ENCODE results near the gene EML1. TPM values are rescaled to one million over a fixed set of nuclear protein-coding genes. Genes with fewer than 3 reads are reported as not detected.

EML1 gene
- total RNA-seq, 1 experiment from 2014 or later: 5.4 TPM

- in situ Hi-C loops (cut with HindIII; ENCODE audit: low pct_unique_long_range_greater_than_20kb, low sequenced_read_pairs): no loop called here
- no peak for DNase-seq (ENCODE audit: low read depth)
Observed at GRCh38 chr14:99773521-99774497, 19.4 kb upstream of the EML1 start.

GRCh38 chr14:99774556-99775307 is 18.5 kb upstream of the EML1 start:
- no peak for DNase-seq (ENCODE audit: low read depth)
- in situ Hi-C loops (cut with HindIII; ENCODE audit: low pct_unique_long_range_greater_than_20kb, low sequenced_read_pairs): no loop called here

- no peak for DNase-seq (ENCODE audit: low read depth)
- in situ Hi-C loops (cut with HindIII; ENCODE audit: low pct_unique_long_range_greater_than_20kb, low sequenced_read_pairs): no loop called here
Observed at GRCh38 chr14:99775351-99775750, 17.9 kb upstream of the EML1 start.

GRCh38 chr14:99777951-99778350 is 15.3 kb upstream of the EML1 start:
- DNase-seq (ENCODE audit: low read depth): no peak
- in situ Hi-C loops (cut with HindIII; ENCODE audit: low pct_unique_long_range_greater_than_20kb, low sequenced_read_pairs): no loop called here

GRCh38 chr14:99779751-99780150 is 13.5 kb upstream of the EML1 start:
- peak; percentile 29 for DNase-seq (ENCODE audit: low read depth)
- in situ Hi-C loops (cut with HindIII; ENCODE audit: low pct_unique_long_range_greater_than_20kb, low sequenced_read_pairs): no loop called here

GRCh38 chr14:99780690-99781089 is 12.5 kb upstream of the EML1 start:
- no peak for DNase-seq (ENCODE audit: low read depth)

GRCh38 chr14:99781091-99781490 is 12.1 kb upstream of the EML1 start:
- DNase-seq (ENCODE audit: low read depth): no peak
- in situ Hi-C loops (cut with HindIII; ENCODE audit: low pct_unique_long_range_greater_than_20kb, low sequenced_read_pairs): no loop called here

More at GRCh38 chr14:99780690-99781089, 12.5 kb upstream of the EML1 start:
- in situ Hi-C loops (cut with HindIII; ENCODE audit: low pct_unique_long_range_greater_than_20kb, low sequenced_read_pairs): no loop called here

- no peak for DNase-seq (ENCODE audit: low read depth)
- in situ Hi-C loops (cut with HindIII; ENCODE audit: low pct_unique_long_range_greater_than_20kb, low sequenced_read_pairs): no loop called here
Observed at GRCh38 chr14:99781853-99782610, 11.2 kb upstream of the EML1 start.

- DNase-seq (ENCODE audit: low read depth): no peak
- in situ Hi-C loops (cut with HindIII; ENCODE audit: low pct_unique_long_range_greater_than_20kb, low sequenced_read_pairs): no loop called here
Observed at GRCh38 chr14:99784508-99784907, 8.7 kb upstream of the EML1 start.

GRCh38 chr14:99785426-99785825 is 7.8 kb upstream of the EML1 start:
- in situ Hi-C loops (cut with HindIII; ENCODE audit: low pct_unique_long_range_greater_than_20kb, low sequenced_read_pairs): no loop called here

GRCh38 chr14:99786511-99786989 is 6.7 kb upstream of the EML1 start:
- in situ Hi-C loops (cut with HindIII; ENCODE audit: low pct_unique_long_range_greater_than_20kb, low sequenced_read_pairs): no loop called here
- DNase-seq (ENCODE audit: low read depth): no peak

More at GRCh38 chr14:99785426-99785825, 7.8 kb upstream of the EML1 start:
- DNase-seq (ENCODE audit: low read depth): no peak

GRCh38 chr14:99788713-99789112 is 4.5 kb upstream of the EML1 start:
- no peak for DNase-seq (ENCODE audit: low read depth)
- in situ Hi-C loops (cut with HindIII; ENCODE audit: low pct_unique_long_range_greater_than_20kb, low sequenced_read_pairs): no loop called here

- DNase-seq (ENCODE audit: low read depth): no peak
- in situ Hi-C loops (cut with HindIII; ENCODE audit: low pct_unique_long_range_greater_than_20kb, low sequenced_read_pairs): no loop called here
Observed at GRCh38 chr14:99789581-99789980, 3.6 kb upstream of the EML1 start.

GRCh38 chr14:99790201-99790977 is 2.8 kb upstream of the EML1 start:
- no peak for DNase-seq (ENCODE audit: low read depth)
- in situ Hi-C loops (cut with HindIII; ENCODE audit: low pct_unique_long_range_greater_than_20kb, low sequenced_read_pairs): no loop called here

- DNase-seq (ENCODE audit: low read depth): no peak
- in situ Hi-C loops (cut with HindIII; ENCODE audit: low pct_unique_long_range_greater_than_20kb, low sequenced_read_pairs): no loop called here
Observed at GRCh38 chr14:99790978-99791376, 2.2 kb upstream of the EML1 start.

GRCh38 chr14:99791476-99792209 is 1.6 kb upstream of the EML1 start:
- no peak for DNase-seq (ENCODE audit: low read depth)
- in situ Hi-C loops (cut with HindIII; ENCODE audit: low pct_unique_long_range_greater_than_20kb, low sequenced_read_pairs): no loop called here

- no peak for DNase-seq (ENCODE audit: low read depth)
- in situ Hi-C loops (cut with HindIII; ENCODE audit: low pct_unique_long_range_greater_than_20kb, low sequenced_read_pairs): no loop called here
Observed at GRCh38 chr14:99792210-99792535, 1.0 kb upstream of the EML1 start.
